22Rv1 (cell line): Measurements from ENCODE around the gene CHD6.

Source experiments
- CTCF ChIP-seq: fragments of 450-650 bp; IDR thresholded peaks from 2 replicates; pipeline ENCODE4 v1.5.1; 2017; ENCODE audit warnings: mild to moderate bottlenecking
- ZFX ChIP-seq: fragments of 450-650 bp; IDR thresholded peaks from 2 replicates; pipeline ENCODE4 v1.6.1; 2017; ENCODE audit warnings: antibody characterized with exemption, borderline replicate concordance

DNA sequence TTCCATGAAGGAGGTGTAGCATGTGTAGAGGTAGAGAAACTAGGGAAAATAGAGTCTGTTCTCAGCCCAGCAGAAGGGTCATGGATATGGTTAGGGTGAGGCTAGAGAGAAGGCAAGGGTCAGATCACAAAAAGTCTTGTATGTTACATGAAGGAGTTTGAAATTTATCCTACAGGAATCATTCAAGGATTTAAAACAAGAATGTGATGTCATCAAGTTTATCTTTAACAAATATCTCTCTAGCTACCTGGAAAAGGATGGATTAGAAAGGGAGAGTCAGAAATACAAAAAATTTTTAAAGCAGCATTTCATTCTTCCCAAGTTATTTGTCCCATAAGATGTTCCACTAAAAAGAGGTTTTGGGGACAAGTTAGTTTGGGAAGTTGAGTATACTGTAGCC lies 4.4 kb upstream of the CHD6 start:
- no peak for TF ChIP-seq CTCF
- no peak for TF ChIP-seq ZFX
